HFF-Myc (cell line): ENCODE measurements around the gene PDE3B.

Experiments
- DNase-seq: peaks from one replicate; pipeline ENCODE4 v3.0.0-alpha.2; 2011; ENCODE audit warnings: low read depth; ENCODE audit errors: extremely low read depth
- H3K4me3 ChIP-seq: replicated peaks from 2 replicates; pipeline ENCODE4 v1.5.1; 2011; ENCODE audit warnings: low read depth, mild to moderate bottlenecking, control low read depth, low read length
- TF ChIP-seq, protein P1 (sequence below): IDR thresholded peaks from 2 replicates; pipeline ENCODE4 v1.5.1; 2012; ENCODE audit warnings: mild to moderate bottlenecking, low read depth, low read length, control low read depth; ENCODE audit errors: missing control alignments

Gene PDE3B

DNA sequence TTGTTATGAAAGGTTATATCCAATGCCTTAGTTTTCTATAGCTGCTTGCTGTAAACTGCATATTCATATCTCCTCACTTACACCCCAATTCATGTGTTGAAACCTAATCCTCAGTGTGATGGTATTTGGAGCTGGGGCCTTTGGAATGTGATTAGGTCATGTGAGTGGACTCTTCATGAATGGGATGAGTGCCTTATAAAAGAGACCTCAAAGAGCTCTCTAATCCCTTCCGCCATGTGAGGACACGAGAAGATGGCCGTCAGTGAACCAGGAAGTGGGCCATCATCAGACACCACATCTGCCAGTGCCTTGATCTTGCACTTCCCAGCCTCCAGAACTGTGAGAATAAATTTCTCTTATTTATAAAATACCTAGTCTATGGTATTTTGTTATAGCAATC is 169.2 kb downstream of the PDE3B start:
- TF ChIP-seq, protein P1, sequence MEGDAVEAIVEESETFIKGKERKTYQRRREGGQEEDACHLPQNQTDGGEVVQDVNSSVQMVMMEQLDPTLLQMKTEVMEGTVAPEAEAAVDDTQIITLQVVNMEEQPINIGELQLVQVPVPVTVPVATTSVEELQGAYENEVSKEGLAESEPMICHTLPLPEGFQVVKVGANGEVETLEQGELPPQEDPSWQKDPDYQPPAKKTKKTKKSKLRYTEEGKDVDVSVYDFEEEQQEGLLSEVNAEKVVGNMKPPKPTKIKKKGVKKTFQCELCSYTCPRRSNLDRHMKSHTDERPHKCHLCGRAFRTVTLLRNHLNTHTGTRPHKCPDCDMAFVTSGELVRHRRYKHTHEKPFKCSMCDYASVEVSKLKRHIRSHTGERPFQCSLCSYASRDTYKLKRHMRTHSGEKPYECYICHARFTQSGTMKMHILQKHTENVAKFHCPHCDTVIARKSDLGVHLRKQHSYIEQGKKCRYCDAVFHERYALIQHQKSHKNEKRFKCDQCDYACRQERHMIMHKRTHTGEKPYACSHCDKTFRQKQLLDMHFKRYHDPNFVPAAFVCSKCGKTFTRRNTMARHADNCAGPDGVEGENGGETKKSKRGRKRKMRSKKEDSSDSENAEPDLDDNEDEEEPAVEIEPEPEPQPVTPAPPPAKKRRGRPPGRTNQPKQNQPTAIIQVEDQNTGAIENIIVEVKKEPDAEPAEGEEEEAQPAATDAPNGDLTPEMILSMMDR, result no peak
- peak; percentile 7 for DNase-seq
- no peak overlapping the region for H3K4me3 ChIP-seq

DNA sequence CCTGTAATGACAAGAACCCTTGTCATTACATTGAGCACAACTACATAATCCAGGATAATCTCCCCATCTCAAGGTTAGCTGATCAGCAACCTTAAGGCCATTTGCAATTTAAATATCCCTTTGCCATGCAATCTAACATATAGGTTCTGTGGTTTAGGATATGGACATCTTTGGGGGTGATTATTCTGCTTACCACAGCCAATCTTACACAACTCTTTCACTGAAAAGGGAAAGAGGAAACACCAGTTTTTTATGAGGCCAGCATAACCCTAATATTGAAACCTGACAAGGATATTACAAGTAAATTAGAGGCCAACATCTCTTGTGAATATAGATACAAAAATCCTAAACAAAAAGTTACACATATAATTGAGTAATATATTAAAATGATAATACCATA is 169.9 kb downstream of the PDE3B start:
- TF ChIP-seq, protein P1, result no peak
- DNase-seq, result no peak
- no peak overlapping the region for H3K4me3 ChIP-seq

DNA sequence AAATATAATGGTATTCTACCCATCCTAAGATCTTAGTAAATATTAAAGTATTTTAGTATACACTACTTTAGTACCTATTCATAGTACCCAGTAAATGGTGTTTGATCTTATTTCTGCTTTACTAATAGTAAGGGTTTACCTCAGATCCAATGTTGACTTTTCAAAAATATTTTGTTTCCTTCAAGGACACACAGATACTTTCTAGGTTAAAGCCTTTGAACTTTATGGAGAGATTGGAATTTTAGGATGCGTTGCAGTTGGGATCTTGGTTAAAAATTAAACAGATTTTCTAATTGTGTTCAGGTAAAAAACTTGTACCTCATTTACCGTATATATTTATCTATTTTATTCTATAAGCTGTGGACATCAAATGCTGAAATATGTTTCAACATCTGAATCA is 175.2 kb downstream of the PDE3B start:
- H3K4me3 ChIP-seq, result no peak overlapping the region
- DNase-seq, result no peak
- TF ChIP-seq, protein P1, result no peak

DNA sequence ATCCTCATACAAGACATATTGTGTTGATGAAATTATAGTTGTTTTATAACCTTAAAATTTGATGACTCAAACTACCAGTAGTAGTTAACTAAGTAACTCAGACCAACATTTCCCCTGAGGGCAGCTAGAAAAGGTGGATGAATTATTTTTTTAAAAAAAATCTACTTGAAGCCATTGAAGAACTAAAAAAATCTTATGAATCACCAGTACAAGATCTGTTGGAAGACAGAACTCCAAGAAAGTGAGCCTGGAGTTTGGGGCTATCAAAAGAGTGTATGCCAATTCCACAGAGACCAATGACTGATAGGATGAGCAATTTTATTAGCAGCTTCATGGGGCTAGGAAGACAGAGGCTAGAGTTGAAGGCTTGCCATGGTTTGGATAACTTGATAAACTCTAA is 176.0 kb downstream of the PDE3B start:
- TF ChIP-seq, protein P1, result no peak
- DNase-seq, result no peak
- H3K4me3 ChIP-seq, result no peak overlapping the region

DNA sequence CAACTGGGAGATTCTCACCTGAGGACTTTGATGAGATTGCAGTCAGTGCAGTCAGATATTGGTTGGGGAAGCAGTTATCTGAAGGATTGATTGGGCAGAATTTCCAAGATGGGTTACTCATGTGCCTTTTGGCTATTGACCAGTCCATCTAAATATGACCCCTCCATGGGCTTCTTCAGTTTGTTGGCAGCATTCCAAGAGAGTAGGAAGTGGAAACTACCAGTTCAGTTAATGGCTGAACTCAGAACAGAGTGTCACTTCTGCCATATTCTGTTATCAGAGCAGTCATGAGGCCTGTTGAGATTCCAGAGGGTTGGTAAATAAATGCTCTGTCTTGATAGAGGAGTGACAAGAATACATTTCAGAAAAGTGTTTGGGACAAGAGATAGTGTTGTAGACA is 177.4 kb downstream of the PDE3B start:
- no peak for DNase-seq
- TF ChIP-seq, protein P1, result no peak

DNA sequence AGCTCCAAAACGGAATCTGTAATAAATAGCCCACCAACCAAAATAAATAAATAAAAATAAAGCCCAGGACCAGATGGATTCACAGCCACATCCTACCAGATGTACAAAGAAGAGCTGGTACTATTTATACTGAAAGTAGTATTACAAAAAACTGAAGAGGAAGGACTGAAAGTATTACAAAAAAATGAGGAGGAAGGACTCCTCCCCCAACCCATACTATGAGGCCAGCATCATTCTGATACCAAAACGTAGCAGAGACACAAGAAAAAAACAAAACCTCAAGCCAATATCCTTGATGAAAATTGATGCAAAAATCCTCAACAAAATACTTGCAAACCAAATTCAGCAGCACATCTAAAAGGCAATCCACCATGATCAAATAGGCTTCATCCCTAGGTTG is 183.0 kb downstream of the PDE3B start:
- TF ChIP-seq, protein P1, result no peak
- DNase-seq, result no peak
- H3K4me3 ChIP-seq, result no peak overlapping the region

More for the DNA sequence above, 177.4 kb downstream of the PDE3B start:
- H3K4me3 ChIP-seq, result no peak overlapping the region

DNA sequence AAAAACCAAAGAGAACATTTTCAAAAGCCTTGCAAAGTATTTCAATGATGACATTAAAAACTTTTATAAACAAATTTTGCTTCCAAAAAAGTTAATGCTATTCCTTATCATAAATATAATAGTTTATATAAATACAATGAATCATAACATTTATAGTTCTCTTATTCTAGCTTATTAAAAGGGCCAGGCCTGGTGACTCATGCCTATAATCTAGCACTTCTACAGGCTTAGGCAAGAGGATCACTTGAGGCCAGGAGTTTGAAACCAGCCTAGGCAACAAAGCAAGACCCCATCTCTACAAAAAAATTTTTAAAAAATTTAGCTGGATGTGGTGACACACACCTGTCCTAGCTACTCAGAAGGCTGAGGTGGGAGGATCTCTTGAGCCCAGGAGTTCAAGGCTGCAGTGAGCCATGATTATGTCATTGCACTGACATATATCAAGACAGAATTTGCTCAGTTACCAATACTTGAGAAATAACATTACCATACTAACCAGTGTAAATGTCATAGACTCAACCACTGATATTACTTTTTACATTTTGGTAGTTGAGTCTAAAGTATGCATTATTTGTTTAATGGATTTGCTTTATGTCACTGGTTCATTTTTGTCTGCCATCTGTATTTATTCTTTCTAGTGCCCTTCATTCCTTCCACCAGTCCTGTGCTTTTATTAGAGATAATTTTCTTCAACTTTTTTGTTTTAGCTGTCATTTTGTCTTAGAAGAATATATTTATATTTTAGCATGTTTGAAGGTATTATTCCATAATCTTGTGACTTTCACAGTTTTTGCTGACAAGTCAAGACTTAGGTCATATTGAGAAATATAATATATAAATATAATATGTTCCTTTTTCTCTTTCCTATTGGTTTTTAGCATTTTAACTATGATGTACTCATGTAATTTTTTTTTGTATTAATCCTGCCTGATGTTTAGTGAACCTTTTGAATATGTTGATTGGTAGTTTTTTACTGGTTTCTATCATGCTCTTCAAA is 192.2 kb downstream of the PDE3B start:
- TF ChIP-seq, protein P1, result no peak
- DNase-seq, result no peak
- H3K4me3 ChIP-seq, result no peak overlapping the region
